ENCODE measurements around the gene SNRNP48.

SNRNP48 gene, protein sequence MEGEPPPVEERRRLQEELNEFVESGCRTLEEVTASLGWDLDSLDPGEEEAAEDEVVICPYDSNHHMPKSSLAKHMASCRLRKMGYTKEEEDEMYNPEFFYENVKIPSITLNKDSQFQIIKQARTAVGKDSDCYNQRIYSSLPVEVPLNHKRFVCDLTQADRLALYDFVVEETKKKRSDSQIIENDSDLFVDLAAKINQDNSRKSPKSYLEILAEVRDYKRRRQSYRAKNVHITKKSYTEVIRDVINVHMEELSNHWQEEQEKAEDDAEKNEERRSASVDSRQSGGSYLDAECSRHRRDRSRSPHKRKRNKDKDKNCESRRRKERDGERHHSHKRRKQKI

GRCh38 chr6:7589949-7590917, at the start of gene SNRNP48:
Gene SNRNP48, plus strand, starts transcription at chr6:7590198. Its CDS starts 60 bp downstream, at chr6:7590258.
- peak; percentile 89 for DNase-seq

DNA sequence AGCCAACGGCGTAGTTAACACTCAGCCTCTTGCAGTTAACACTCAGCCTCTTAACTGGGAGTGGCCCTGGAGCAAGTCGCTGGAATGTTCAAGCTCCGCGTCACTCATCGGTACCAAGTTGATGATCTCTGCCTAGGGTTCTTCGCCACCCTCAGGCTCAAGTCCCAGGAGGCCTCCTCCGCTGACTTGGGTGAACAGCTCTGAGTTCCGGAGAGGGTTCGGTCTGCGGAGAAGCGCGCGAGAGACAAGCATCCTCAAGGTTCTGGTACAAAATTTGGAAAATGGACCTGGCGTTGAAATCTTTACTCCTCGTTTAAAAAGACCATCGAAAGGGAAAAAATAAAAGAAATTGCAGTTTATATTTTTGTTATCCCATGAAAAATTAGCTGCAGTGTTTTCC, 49.4 kb upstream of the SNRNP48 start:
- DNase-seq, result no peak

- DNase-seq, result peak; percentile 5
Measured at GRCh38 chr6:7541175-7542064, 48.6 kb upstream of the SNRNP48 start, which contains the start of gene DSP. Gene DSP, plus strand, starts transcription at chr6:7541671. Its CDS starts 245 bp downstream, at chr6:7541916.

- DNase-seq, result no peak
Measured at GRCh38 chr6:7542065-7542873, 47.7 kb upstream of the SNRNP48 start.

- no peak for DNase-seq
Measured at GRCh38 chr6:7542874-7543624, 46.9 kb upstream of the SNRNP48 start.

GRCh38 chr6:7543789-7544424, 46.1 kb upstream of the SNRNP48 start:
- DNase-seq, result no peak

DNA sequence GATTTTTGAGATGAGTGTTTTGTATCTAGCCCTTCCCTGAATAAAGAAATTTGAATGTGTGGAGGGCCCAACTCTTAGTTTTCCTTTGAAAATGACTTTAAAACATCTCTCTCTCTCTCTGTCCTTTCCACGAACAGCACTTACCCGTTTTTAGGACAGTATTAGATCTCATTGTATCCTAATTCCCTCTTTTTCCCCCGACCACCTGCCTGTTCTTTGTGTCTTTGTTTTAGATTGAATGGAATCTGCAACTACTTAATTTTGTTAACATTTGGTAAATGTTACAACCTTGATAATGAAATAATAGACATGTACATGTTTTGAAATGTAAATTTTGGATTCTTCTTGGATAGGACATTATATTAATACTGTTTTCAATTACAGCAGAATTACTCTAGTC, 45.4 kb upstream of the SNRNP48 start:
- DNase-seq, result no peak

DNA sequence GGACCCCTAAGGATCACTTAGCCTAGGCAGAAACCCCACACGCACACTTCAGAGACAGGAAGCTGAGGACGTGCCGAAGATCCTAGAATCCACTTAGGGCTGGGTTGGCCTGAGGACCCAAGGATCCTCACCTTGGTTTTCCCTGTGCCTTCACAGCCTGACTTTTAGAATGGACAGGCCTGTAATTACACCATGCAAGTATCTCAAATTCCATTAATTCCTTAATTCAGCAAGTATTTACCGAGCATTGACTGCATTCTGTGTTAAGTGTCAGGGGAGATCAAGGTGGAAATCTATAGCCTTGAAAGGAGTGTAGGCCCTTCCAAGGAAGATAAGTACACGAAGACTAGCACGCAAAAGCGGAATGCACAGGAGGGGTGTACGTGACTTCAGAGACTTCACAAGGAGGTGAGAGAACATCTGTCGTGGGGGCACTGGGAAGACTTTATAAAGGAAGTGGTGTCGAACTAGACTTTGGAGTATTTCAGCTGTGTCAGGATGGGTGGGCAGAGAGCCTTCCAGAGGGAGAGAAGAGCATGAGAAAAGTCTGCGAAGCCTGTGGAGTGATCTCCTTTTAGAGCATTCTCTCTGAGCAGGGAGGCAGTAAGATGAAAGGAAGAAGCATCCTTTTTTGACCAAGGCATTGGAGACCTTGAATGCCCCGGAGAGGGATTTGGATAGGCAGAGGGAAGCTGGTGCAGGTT, 44.5 kb upstream of the SNRNP48 start:
- no peak for DNase-seq

DNA sequence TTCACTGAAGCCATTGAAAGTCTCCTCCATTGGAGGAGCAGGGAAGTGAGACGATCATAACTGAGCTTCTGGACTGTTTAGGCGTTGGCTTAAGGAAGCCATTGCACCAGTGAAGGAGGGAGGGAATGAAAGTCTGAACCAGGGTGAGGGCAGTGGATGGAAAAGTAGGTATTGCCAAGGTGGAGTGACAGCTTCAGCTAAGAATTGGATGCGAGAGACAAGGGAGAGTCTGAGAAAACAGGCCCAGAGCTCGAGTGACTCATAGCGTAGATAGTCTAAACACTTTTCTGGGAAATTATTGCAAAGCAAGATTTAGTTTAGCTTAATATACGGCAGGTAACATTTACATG, 44.0 kb upstream of the SNRNP48 start:
- no peak for DNase-seq

DNA sequence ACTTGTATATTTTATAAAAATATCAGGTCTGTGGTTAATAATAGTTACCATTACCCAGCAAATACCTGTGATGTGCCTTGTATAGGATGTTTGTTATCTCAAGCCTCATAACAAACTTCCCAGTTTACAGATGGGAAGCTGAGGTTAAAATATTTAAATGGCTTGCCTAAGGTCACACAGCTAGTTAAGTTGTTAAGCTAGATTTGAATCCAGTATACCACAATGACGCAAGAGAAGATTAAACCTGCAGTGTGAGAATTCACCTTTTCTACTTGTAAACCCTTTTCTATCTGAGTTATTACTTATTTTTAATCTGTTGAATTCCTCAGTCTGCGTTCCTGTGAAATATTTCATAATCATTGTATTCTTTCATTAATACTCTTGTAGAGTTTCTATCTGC, 43.6 kb upstream of the SNRNP48 start:
- no peak for DNase-seq

DNA sequence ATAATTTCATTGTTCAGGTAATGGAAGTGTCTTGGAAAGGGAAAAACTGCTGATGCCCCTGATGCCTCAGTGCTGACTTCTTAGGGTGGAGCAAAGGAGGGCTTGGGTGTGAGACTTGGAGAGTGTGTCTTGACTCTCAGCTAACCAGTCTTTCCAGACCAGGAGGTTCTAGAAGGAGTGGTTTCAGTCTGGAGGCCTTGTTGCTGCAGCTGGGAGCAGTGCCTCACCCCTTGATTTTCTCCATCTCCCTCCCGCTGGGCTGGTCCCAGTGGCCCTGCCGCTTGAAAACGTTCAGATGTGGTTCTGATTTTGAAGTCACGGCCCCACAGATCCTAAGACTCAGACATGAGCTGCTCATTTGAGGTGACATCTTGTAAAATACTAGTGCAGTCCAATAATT, 43.1 kb upstream of the SNRNP48 start:
- no peak for DNase-seq

GRCh38 chr6:7547315-7547714, 42.7 kb upstream of the SNRNP48 start:
- no peak for DNase-seq

DNA sequence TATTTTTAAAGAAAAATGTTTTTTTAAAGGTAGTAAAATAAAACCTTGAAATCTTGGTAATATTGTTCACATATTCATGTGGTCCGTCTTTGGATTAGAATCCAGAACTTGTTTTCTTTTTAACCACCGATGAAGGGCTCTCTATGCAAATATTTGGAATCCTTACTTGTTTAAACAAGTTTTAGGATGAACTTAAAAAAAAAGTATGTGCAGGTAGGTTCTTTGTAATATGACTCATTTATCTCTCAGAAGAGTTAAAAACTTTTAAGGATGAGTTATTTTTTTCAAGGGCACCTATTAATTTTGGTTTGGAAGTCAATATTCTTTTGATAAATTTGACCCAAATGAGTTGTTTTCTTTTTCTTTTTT, 39.6 kb upstream of the SNRNP48 start:
- no peak for DNase-seq

- DNase-seq, result no peak
Measured at GRCh38 chr6:7554533-7555275, 35.3 kb upstream of the SNRNP48 start.

DNA sequence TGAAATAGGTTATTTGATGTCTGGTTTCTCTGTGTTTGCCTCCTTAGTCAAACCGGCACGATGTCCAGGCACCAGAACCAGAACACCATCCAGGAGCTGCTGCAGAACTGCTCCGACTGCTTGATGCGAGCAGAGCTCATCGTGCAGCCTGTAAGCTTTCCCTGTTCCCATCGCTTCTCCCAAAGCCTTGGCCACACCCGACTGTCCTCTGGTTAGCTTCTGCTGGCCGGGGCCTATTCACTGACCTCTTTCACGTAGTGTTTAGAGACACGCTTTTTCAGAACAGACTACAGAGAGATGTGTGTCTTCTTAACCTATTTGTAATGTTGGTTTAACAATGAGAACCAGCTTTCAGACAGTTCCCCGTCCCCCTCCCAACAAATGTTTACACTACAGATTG, 34.3 kb upstream of the SNRNP48 start:
- no peak for DNase-seq

GRCh38 chr6:7556394-7557106, 33.4 kb upstream of the SNRNP48 start:
- DNase-seq, result no peak

GRCh38 chr6:7557652-7558051, 32.3 kb upstream of the SNRNP48 start:
- no peak for DNase-seq

GRCh38 chr6:7558781-7559180, 31.2 kb upstream of the SNRNP48 start:
- no peak for DNase-seq

DNA sequence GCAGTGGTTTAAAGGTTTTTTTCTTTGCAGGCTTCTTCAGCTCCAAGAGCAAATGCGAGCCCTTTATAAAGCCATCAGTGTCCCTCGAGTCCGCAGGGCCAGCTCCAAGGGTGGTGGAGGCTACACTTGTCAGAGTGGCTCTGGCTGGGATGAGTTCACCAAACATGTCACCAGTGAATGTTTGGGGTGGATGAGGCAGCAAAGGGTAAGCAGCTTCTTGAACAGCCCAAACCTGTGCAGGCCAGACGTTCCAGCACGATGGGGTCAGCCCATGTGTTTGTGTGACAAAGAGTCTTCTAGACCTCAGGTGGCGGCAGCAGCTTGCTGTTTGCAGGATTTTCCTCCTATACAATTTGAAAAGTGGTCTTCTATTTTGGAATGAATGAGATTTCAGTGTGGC, 30.8 kb upstream of the SNRNP48 start:
- no peak for DNase-seq

Measured in CD4-positive, alpha-beta T cell treated with Interleukin-12 subunit alpha and Interleukin-12 subunit beta, for 1 hour (primary cell).